Measurements from ENCODE around the gene TGM5. TPM values are rescaled to one million over a fixed set of nuclear protein-coding genes. Genes with fewer than 3 reads are reported as not detected.
"Not testable (repeated sequence)": the region's sequence is repeated elsewhere in the genome, so short reads cannot be mapped to it uniquely, and the experiment has no call there.

The TGM5 gene
- total RNA-seq, 4 donors from 2014 or later: 61.6 to 146 (median 69.3) TPM

DNA sequence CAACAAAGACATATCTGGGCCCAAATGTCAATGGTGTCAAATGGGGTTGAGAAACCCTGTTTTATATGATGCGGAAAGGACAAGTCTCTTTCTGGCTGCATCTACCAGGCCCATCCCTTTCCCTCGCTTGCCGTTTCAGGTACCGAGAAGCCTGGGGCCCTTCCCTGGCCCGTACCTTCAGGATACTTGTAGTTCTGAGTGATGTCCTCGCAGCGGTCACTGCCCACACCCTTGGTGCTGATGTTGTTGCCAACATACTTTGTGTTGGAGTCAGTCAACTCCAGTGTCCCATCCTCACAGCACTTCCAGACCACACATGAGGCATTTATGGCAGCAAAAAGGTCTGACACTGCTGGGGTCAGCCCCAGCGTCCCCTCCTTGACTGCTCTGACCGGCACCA is 59.7 kb downstream of the TGM5 start:
- Histone ChIP-seq H3K4me3 (no peak overlapping the region), H3K36me3 (no peaks in the 10 kb centered on the region), H3K27me3 (peaks cover 18% of the 10 kb centered on the region), H3K27ac (no peak overlapping the region), H3K9me3 (no peaks in the 10 kb centered on the region), H3K4me1 (peaks cover 5% of the 10 kb centered on the region)
- no peak for DNase-seq (ENCODE audit: low spot score in 2 of 2)
- 88% methylated on average over 5 of the region's 9 CpGs for WGBS
- TF ChIP-seq, protein P1, sequence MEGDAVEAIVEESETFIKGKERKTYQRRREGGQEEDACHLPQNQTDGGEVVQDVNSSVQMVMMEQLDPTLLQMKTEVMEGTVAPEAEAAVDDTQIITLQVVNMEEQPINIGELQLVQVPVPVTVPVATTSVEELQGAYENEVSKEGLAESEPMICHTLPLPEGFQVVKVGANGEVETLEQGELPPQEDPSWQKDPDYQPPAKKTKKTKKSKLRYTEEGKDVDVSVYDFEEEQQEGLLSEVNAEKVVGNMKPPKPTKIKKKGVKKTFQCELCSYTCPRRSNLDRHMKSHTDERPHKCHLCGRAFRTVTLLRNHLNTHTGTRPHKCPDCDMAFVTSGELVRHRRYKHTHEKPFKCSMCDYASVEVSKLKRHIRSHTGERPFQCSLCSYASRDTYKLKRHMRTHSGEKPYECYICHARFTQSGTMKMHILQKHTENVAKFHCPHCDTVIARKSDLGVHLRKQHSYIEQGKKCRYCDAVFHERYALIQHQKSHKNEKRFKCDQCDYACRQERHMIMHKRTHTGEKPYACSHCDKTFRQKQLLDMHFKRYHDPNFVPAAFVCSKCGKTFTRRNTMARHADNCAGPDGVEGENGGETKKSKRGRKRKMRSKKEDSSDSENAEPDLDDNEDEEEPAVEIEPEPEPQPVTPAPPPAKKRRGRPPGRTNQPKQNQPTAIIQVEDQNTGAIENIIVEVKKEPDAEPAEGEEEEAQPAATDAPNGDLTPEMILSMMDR (IDR thresholded peaks at IDR 0.05): no peak
- TF ChIP-seq POLR2A (IDR thresholded peaks at IDR 0.05) (no peak), EP300 (IDR thresholded peaks at IDR 0.05) (no peak), POLR2AphosphoS5 (IDR thresholded peaks at IDR 0.05) (no peak)

DNA sequence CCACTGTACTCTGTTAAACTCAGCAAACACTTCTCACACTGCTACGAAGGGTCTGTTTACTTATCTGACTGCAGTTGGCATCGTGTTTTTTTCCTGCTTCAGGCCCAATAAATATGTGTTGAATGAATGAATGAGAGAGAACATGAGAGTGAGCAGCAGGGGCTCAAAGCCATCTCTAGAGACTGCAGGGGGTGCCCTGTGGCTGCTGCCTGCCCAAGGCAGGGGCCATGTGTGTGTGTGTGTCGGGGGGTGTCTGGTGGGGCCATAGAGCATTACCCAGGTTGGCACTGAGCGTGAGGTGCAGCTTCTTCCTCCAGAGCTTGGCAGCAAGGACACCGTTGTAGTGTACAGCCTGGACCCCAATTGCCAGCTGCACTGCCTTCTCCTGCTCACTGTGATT is 60.7 kb downstream of the TGM5 start:
- no peak overlapping the region for H3K4me3 ChIP-seq
- H3K4me1 ChIP-seq: peaks cover 5% of the 10 kb centered on the region
- no peak overlapping the region for H3K27ac ChIP-seq
- 90% methylated on average over 5 of the region's 5 CpGs for WGBS
- TF ChIP-seq, protein P1 (IDR thresholded peaks at IDR 0.05): no peak
- TF ChIP-seq POLR2AphosphoS5 (IDR thresholded peaks at IDR 0.05): no peak
- TF ChIP-seq POLR2A (IDR thresholded peaks at IDR 0.05): no peak
- TF ChIP-seq EP300 (IDR thresholded peaks at IDR 0.05): no peak
- peaks cover 18% of the 10 kb centered on the region for H3K27me3 ChIP-seq
- H3K36me3 ChIP-seq: no peaks in the 10 kb centered on the region
- no peaks in the 10 kb centered on the region for H3K9me3 ChIP-seq
- no peak for DNase-seq (ENCODE audit: low spot score in 2 of 2)

DNA sequence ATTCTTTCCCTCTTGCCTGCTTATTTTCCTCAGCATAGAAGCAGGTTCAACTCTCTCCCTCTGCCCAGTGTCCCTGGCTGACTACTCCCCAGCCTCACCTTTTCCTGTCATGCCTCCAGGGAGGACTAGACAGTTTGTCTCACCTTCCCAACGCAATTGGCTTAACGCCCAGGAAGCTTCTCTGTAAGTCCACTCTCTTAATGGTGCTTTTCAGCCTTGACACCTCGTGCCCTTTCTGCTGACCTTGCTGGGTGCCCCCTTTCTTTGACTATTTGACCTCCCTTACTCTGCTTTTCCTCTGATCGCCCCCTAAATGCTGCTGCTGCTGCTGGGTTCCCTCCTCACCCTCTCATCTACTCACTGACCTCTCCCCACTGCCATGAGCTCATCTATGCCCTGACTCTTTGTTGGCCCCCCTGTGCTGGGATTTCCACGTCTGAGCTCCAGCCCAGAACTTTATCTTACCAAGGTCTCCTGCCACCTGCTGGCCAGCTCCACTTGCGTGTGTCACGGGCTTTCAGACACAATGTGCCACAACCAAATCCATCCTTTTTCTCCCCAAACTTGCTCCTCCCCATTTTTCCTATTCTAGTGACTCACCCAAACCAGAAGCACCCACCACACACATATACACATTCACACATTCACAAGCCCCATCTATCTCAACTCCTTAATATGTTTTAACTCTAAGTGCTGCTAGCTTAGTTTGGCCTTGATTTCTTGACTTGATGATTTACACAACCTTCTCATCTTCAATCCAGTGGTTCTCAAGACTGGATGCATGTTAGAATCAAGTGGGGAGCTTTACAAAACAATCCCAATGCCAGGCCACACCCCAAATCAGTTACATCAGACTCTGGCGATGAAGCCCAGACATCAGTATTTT is 62.5 kb downstream of the TGM5 start:
- no peak for TF ChIP-seq POLR2A (IDR thresholded peaks at IDR 0.05)
- TF ChIP-seq, protein P1 (IDR thresholded peaks at IDR 0.05): peak in 1 of 2 donors; percentile 59
- H3K4me3 ChIP-seq: no peak overlapping the region
- 29% methylated on average over 8 of the region's 8 CpGs for WGBS
- H3K36me3 ChIP-seq: no peaks in the 10 kb centered on the region
- DNase-seq (ENCODE audit: low spot score in 2 of 2): no peak
- no peaks in the 10 kb centered on the region for H3K9me3 ChIP-seq
- H3K27ac ChIP-seq: no peak overlapping the region
- peaks cover 5% of the 10 kb centered on the region for H3K4me1 ChIP-seq
- peaks cover 15% of the 10 kb centered on the region for H3K27me3 ChIP-seq

DNA sequence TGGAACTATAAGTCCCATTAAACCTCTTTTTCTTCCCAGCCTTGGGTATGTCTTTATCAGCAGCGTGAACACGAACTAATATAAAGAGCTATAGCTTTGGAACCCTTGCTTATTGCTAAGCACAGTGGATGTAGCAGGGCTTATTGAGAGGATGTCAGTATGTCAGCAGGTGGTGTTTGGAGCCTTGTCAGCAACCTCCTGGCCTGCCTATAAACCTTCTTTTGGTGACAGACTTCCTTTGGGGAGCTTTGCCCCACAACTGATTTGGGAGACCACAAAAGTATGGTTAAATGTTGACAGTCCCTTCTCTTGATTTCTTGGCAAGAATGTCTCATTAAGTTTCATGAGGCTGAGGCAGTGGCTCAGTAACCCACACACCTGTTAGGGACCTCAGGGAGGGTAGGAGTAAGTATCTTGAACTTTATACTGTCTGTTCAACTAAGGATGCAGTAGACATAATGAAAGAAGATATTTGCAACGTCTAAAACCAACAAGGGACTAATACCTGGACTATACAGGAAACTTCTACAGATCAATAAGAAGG is 66.7 kb downstream of the TGM5 start:
- Histone ChIP-seq H3K27ac (no peak overlapping the region), H3K4me1 (peaks cover 5% of the 10 kb centered on the region), H3K36me3 (peaks cover 35% of the 10 kb centered on the region), H3K9me3 (peaks cover 4% of the 10 kb centered on the region), H3K4me3 (no peak overlapping the region), H3K27me3 (no peaks in the 10 kb centered on the region)
- no peak for TF ChIP-seq POLR2A (IDR thresholded peaks at IDR 0.05)
- WGBS: 87% methylated on average over 3 of the region's 3 CpGs
- no peak for DNase-seq (ENCODE audit: low spot score in 2 of 2)

DNA sequence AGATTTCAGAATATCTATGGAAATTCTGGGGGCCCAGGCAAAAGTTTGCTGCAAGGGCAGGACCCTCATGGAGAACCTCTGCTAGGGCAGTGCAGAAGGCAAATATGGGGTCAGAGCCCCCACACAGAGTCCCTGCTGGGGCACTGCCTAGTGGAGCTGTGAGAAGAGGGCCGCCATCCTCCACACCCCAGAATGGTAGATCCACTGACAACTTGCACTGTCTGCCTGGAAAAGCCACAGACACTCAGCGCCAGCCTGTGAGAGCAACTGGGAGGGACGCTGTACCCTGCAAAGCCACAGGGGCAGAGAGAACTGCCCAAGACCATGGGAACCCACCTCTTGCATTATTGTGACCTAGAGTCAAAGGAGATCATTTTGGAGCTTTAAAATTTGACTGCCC is 67.7 kb downstream of the TGM5 start:
- TF ChIP-seq POLR2A (IDR thresholded peaks at IDR 0.05): no peak
- TF ChIP-seq, protein P1 (IDR thresholded peaks at IDR 0.05): no peak
- TF ChIP-seq POLR2AphosphoS5 (IDR thresholded peaks at IDR 0.05): no peak
- TF ChIP-seq EP300 (IDR thresholded peaks at IDR 0.05): no peak
- Histone ChIP-seq H3K9me3 (peaks cover 4% of the 10 kb centered on the region), H3K27ac (no peak overlapping the region), H3K36me3 (peaks cover 44% of the 10 kb centered on the region), H3K4me3 (no peak overlapping the region), H3K4me1 (peaks cover 2% of the 10 kb centered on the region), H3K27me3 (no peaks in the 10 kb centered on the region)
- no CpG with 5 or more reads among the region's 3 CpGs for WGBS
- no peak for DNase-seq (ENCODE audit: low spot score in 2 of 2)

DNA sequence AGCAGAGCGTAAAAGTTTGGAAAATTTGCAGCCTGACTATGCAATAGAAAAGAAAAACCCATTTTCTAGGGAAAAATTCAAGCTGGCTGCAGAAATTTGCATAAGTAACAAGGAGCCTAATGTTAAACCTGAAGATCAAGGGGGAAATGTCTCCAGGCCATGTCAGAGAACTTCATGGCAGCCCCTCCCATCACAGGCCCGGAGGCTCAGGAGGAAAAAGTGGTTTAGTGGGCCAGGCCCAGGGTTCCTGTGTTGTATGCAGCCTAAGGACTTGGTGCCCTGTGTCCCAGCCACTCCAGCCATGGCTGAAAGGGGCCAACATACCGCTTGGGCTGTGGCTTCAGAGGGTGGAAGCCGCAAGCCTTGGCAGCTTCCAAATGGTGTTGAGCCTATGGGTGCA is 68.2 kb downstream of the TGM5 start:
- H3K9me3 ChIP-seq; H3K27ac ChIP-seq; H3K27me3 ChIP-seq; H3K4me1 ChIP-seq; H3K4me3 ChIP-seq; DNase-seq (ENCODE audit: low spot score in 2 of 2): not testable (repeated sequence)
- WGBS: 94% methylated on average over 4 of the region's 4 CpGs
- H3K36me3 ChIP-seq: peaks cover 45% of the 10 kb centered on the region

DNA sequence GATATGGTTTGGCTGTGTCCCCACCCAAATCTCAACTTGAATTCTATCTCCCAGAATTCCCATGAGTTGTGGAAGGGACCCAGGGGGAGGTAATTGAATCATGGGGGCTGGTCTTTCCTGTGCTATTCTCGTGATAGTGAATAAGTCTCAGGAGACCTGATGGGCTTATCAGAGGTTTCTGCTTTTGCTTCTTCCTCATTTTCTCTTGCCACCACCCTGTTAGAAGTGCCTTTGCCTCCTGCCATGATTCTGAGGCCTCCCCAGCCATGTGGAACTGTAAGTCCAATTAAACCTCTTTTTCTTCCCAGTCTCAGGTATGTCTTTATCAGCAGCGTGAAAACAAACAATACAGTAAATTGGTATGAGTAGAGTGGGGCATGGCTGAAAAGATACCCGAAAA is 69.0 kb downstream of the TGM5 start:
- not testable (repeated sequence) for H3K27ac ChIP-seq; H3K4me3 ChIP-seq; H3K9me3 ChIP-seq; H3K4me1 ChIP-seq; DNase-seq (ENCODE audit: low spot score in 2 of 2); H3K27me3 ChIP-seq
- peaks cover 52% of the 10 kb centered on the region for H3K36me3 ChIP-seq
- WGBS: 89% methylated on average over 3 of the region's 3 CpGs

Measured in suprapubic skin (tissue), 4 donors.